GM19239 (cell line): ENCODE measurements around the gene KRT79.

Experiments
- DNase-seq: peaks from one replicate; pipeline ENCODE4 v3.0.0; 2011; ENCODE audit warnings: low spot score; ENCODE audit not compliant: insufficient read length
- FAIRE-seq: peaks from 2 replicates; lab custom pipeline; 2011; peaks lifted over from hg19 to GRCh38; lab: Jason Lieb, UNC

KRT79 gene

DNA sequence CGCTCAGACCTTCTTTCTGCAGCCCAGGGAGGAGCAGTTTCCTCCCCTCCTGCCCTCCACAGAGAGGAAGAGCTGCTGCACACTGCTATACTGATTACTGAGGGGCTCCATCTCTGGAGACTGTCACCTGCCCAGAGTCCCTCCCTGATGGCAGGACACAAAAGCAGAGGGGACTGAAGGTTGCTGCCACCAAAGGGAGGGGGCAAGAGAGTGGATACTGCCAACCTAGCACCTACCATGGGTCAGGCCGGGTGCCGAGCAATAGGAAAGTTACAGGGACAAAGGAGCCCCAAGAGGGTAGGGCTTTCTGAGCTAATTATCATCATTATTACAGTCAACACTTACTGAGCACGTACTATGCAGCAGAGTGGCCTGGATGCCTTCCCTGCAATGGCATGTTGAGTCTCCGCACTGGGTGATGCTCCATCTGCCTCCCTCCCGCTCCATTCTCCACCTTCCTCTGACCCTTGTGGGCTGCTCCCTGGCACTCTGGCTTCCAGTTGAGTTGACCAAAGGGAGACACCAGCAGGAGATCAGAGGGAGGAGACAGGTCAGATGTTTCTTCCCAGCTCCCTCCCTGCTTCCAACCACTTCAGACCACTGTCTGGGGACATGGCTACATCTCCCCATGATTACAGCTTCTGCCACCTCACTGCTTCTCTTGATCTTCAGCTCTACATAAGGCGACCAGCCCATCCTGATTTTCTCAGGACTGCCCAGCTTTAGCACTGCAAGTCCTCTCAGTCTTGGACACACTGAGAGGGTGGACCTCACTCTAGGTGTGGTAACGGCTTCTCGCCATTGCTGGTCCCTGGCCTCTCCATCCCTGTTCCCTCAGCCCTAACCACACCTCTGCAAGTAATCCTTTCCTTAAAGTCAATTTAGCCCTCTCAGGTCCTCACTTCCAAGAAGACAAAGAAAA is 2.6 kb upstream of the KRT79 start:
- no peak for FAIRE-seq
- no peak for DNase-seq

DNA sequence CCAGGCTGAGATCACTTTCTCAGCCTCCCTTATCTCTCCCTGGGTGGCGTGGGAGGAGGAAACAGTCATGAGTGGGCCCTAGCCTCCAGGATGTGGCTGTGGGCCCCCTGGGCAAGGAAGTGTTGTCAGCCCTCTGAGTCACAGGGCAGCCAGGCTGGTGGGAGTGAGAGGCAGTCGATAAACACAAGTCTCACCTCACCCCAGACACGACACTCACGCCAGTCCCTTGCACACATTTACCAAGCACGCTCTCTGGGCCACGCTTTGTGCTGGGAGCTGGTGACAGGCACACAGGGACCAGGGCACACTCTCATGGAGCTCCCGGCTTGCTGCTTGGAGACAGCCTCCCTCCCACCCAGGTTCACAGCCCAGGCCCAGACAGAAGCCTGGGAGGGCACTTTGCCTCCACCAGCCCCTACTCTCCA is 1.9 kb upstream of the KRT79 start:
- no peak for DNase-seq
- no peak for FAIRE-seq

DNA sequence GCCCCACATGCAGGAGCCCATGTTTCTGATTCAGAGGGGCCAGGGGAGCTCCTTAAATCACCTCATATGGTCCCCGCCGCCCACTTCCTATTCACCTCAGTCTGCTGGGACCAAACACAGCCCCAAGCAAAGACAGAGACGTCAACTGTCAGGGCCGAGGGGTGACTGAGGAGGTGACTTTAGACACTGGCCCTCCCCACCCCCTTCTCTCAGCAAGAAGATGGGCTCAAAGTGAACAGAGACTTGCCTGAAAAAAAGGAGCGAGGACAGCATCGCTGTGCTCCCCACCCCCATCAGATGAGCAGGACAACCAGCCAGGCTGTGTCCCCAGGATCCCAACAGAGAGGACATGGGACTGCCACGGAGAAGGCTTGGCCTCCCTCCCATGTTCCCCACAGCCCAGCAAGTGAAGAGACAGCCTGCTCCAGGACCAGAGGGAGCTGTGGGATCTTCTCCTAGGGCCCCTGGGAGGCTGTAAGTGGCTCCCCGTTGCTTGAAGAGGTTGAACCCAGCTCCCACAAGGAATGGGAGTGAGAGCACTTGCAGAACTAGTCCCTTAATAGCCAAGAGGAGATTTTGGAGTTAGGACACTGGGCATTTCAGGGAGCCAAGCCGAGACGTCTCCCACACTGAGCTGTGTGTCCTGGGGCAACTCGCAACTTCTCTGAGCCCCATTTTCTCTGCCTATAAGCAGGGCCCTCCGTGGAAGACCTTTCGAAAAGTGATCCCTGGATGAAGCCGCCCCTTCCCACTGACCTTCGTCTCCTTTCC is 1.3 kb upstream of the KRT79 start:
- no peak for DNase-seq
- no peak for FAIRE-seq

DNA sequence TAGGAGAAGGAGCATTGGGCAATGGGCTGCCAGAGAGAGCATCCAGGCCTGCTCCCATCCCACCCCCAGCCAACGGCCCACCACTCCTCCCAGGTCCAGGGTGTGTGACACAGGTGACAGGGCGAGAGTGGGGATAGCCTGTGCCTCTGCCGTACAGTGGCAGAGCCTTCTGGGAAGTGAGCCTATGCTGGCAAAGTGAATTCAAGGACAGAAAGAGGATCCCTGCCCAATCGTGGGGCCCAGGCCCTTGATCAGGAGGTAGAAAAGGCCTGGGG is 553 bp upstream of the KRT79 start:
- FAIRE-seq (no peak), DNase-seq (no peak)

DNA sequence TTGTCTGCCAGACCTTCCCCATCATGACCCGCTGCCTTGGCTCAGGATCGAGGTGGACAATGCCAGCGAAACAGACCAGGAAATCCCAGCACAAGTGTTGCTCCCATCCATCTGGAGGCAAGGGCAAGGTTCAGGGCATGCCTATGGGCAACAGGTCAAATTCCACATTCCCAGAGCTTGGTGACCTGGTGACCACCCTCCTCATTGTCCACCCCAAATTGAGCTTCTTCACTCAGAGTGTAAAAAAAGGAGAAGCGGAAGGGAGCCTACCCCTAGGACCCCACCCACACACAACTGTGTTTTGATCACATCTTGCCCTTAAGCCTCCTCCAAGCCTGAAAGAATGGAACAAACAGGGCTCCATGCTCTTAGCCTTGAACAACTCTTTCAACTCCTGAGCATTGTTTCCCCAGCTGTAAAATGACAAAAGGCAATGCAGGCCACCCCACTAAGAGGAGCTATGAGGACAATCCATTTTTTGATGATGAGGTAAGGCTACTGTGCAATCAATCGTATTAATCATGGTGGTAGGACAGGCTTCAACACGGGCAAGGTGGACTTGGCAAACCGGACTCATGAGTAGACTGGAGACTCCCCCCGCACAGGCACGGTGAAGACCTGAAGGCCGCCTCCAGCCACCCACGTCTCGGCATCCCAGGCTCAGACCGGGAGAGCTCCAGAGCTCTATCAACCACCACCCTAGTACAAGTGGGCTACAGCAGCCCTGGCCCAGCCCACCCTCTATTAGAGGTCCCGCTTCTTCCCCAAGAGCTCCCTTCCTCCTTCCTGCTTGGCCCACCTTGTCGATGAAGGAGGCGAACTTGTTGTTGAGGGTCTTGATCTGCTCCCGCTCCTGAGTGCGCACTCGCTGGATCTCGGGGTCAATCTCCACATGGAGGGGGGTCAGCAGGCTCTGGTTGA is 866 bp downstream of the KRT79 start:
- no peak for FAIRE-seq
- DNase-seq, result no peak

DNA sequence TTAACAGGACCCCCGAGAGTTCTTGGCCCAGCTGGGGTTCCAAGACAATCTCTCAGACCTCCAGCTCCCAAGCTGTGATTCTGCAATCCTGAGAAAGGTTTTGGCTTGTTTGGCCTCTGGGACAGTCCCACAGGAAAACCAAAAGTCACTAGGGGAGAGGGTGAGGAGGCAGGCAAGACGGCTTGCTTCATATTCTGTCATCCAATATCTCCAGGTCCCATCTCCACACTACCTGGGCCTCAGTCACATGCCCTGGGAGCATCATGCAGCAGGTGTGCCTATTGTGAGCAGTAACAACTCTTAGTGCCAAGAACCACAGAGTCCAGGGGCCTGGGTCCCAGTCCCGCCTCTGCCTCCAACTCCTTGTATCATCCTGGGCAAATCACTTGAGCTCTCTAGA is 1.7 kb downstream of the KRT79 start:
- DNase-seq (no peak), FAIRE-seq (no peak)

DNA sequence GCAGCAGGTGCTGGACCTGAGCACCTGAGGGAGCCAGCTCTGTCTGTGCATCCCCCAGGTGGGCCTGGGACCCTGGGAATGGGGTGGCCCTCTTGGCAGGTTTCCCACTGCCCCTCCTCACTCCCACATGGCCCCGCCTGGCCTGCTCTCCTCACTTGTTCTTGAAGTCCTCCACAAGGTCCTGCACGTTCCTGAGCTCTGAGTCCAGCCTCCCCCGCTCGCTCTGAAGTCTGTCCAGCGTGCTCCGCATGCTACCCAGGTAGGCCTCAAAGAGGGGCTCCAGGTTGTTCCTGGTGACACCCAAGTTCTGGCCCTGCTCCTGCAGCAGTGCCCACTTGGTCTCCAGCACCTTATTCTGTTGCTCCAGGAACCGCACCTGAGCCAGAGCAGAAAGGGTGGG is 2.9 kb downstream of the KRT79 start:
- DNase-seq (no peak), FAIRE-seq (no peak)

DNA sequence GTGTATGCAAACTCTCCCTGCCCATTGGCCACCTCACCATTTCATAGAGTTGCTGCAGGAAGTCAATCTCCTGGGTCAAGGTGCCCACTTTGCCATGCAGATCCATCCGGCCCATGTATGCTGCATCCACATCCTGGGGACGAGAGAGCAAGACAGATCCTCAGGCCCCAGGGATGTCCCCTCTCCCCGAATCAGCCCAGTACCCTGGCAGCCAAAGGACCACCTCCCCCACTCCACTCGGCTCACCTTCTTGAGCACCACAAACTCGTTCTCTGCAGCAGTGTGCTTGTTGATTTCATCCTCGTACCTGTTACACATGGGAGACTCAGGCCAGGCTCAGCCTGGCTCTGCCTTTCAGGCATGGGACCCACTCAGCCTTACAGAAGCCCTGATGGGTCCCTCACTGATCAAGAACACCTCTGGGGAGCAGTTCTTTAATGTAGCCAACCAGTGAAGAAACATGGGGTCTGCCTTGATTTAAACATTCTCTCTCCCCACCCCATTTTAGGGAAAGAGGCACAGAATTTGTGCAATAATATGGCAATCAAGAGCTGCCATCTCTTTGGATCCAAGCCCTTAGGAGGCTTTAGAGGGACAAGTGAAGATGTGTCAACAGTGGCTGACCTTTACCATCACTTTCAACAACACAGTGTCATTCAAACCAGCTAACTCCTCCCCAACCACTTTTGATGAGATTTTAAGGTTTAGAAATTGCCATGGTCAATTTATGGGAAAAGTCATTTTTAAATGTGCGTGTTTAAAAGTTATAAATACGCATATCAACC is 3.9 kb downstream of the KRT79 start:
- FAIRE-seq (no peak), DNase-seq (no peak)

DNA sequence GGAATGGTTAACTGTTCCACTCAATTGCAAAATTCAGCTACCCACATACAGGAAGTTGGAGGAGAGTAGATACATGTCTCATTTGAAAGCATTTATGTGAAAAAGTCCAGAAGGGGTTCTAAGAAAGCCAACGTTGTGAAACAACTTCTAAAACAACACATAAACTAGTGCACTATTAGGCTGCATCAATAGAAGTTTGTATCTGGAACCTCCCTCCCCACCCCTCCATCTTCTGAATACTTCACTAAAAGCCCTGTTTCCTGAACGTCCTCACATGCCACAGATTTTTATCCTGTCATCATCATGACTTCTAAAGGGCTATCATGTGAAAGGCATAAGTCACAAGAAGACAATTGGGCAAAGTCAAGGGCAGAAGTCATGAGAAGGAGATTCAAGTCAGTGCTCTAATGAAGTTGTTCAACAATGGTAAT is 5.5 kb downstream of the KRT79 start:
- DNase-seq (no peak), FAIRE-seq (no peak)

DNA sequence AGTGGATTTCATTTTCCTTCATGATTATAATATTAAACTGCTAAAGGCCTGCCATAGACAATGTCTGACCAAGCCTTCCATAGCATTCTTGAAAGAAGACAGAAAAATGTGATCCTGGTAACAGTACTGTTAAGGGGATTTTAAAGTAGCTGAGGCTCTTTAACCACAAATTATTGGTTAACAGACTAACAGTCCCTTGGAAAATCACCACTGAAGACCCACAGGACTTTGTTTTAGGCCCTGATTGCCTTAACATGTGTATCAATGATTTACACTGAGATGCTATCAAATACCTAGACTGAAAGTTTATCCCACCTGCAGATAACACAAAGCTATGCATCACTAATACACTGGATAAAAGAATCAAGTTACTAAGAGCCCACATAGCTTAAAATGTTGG is 6.0 kb downstream of the KRT79 start:
- FAIRE-seq, result no peak
- no peak for DNase-seq

DNA sequence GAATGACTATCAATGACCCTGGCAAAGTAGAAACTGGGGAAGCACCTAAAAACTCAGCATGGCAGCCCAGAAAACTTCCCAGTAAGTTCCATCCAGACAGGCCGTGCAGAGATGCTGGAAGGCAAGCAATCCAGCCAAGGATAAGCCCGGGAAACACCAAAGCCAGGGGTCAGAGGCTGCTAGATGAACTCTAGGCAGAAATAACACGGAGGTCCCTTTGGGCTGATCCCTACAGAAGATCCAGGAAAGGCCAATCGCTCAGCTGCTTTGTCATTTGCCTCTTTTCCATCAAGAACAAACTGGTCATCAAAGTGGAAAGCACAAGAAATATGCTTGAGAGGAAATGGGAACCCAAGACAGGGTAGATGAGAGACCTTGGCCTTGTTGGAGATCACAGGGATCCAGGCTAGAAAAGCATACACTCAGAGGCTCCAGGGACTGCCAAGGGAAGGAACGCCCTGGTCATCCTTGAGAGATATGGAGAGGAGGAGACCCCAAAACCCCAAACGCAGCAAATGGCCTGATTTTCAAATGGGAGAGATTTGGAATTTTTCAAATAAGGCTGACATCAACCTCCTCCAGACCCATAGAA is 6.5 kb downstream of the KRT79 start:
- no peak for DNase-seq
- FAIRE-seq, result no peak

DNA sequence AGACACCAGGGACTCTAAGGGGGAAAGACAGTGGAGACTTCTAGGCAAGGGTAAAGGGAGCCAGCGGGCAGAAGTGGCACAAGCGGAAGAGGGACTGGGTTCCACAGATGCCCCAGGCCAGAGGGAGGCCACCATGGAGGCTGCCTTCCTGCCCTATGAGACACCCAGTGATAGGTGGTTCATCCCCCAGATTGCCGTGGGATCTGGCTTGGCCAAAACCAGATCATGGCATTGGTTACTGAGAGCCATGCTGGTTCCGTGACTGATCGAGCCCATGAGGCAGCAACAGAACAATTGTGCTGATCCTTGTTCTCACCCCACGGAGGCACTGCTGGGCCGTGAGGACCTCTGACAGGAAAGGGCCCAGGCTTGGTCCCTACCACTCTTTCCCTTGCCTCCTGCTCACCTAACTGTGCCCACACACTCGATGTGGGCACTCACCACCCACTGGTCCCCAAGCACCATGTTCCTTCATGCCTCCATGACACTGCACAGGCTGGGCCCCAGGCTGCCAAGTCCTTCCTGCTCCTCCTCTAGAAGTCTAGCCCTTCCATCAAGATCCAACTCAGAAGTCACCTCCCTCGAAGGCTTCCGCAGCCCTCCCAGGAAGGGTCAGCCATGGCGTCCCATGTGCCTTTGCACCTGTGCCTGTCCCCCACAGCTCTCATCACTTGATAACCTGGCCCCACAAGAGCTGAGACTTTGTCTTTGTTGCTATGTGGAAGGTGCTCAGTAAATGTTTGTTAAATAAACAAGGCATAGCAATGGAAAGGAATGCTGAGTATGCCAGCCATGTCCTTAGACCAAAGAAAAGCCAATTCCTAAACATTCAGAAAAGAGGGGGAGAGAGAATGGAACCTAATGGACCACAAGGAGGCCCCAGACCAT is 7.3 kb downstream of the KRT79 start:
- no peak for DNase-seq
- FAIRE-seq, result no peak

DNA sequence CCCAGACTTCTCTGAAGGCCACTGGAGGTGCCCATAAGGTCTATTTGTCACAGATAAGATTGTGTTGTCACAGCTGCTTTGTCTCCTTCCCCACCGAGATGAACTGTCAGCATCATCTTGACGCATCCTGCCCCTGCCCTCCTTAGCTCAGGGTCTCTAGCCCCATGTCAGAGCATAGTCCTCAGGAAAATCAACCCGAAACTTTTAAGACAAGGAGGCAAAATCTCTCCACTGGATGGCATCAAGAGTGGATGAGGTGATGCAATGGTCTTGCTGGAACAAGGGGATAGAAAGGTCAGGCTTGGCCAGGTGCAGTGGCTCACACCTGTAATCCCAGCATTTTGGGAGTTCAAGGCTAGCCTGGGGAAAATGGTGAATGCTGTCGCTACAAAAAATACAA is 8.2 kb downstream of the KRT79 start:
- FAIRE-seq (no peak), DNase-seq (no peak)

DNA sequence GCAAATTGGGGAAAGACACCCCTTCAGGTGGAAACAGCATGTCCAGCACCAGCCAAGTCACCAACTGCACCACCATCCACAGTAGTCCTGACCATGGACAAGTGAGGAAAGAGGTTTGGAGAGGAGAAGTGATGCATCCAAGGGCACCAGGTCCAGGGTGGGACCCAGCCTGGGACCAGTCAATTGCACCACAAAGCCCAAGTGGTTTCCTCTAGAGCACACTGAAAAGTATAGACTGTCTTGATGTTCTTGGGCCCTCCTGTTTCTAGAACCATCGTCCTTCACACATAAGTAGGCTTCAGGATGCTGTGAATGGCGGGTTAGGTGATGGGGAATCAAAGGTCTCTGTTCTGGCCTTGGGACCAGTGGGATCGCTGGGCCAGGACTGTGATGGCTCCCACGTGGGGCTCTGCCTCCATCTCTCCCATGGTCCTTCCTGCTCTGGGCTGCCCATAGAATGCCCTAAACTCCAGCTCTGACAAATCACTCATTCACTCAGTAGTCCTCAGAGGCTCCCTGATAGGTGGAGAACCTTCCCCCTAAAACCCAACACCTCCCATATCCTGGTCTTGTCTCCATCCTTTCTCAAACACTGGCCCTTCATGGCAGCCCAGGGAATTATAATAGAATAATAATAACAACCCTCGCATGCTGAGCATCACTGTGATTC is 9.2 kb downstream of the KRT79 start:
- FAIRE-seq (no peak), DNase-seq (no peak)

DNA sequence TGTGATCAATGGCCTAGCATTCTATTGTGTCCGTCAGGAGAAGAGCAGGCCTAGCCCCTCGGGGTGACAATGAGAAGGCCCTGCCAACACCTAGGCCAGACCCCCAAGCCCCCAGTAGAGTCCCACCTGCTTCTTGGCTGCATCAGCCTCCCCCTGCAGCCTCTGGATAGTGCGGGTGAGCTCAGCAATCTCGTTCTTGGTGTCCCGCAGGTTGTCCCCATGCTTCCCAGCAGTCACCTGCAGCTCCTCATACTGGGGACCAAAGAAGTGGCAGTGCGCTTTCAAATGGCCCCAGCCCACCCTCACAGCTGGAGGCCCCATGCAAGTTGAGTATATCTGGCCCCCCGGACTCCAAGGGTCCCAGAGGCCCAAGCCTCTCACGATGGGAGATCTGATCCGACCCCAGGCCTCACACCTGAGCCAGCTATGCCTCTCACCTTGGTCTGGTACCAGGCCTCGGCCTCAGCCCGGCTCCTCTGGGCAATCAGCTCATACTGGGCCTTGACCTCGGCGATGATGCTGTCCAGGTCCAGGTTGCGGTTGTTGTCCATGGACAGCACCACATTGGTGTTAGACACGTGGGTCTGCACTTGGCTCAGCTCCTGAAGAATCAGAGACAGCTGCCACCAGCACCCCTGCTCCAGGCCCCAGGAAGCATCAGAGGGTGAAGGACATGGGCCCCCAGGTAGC is 10.2 kb downstream of the KRT79 start:
- FAIRE-seq, result no peak
- no peak for DNase-seq

DNA sequence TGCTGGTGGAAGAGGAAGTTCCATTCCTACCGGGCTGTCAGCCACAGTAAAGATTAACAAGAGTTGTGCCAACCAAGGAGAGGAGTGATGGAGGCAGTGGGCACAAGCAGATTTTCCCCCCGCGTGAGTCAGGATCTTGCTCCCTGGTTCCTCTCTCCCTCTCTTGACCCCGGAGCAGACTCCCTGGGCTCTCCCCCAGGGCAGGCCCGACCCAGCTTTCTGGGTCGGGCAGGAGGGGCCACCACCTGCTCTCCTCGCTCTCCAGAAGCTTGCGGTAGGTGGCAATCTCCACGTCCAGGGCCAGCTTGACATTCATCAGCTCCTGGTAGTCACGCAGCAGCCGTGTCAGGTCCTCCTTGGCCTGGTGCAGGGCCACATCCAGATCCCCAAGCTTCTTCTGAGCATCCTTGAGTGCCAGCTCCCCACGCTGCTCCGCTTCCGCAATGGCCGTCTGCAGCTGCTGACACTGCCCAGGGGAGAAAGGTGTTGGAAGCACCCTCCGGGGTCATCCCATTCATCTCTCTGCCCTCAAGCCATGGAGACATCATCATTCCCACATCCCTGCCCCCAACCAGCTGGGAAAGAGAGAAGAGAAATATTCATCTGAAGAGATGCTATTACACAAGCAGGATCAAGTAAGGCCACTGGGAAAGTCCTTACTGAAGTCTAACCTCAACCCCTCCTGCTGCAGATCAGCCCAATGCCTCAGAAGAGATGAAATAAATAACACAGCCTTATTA is 11.2 kb downstream of the KRT79 start:
- no peak for FAIRE-seq
- no peak for DNase-seq
